SK-N-SH (cell line): ENCODE data around the gene CEP57L1.

Experiments
- EZH2phosphoT487 ChIP-seq: fragments of 200-600 bp; sonication (generic); IDR thresholded peaks from 2 replicates; pipeline ENCODE4 v1.6.1; 2017; ENCODE audit warnings: low read depth, mixed run types, mild to moderate bottlenecking, antibody characterized with exemption, moderate library complexity, borderline replicate concordance
- FOXJ3 ChIP-seq: sonication (generic); formaldehyde crosslinking; IDR thresholded peaks from 2 replicates; pipeline ENCODE4 v1.5.1; 2020; ENCODE audit warnings: mild to moderate bottlenecking, missing genetic modification reagents
- POLR2AphosphoS5 ChIP-seq: IDR thresholded peaks from 2 replicates; pipeline ENCODE4 v1.6.1; 2012; ENCODE audit warnings: low read depth, low read length
- RAD21 ChIP-seq: IDR thresholded peaks from 2 replicates; pipeline ENCODE4 v1.6.1; 2012; ENCODE audit warnings: mild to moderate bottlenecking, low read length
- SIN3A ChIP-seq: IDR thresholded peaks from 2 replicates; pipeline ENCODE4 v1.6.1; 2012; ENCODE audit warnings: low read depth, mild to moderate bottlenecking, low read length, moderate library complexity, borderline replicate concordance
- YY1 ChIP-seq: IDR thresholded peaks from 2 replicates; pipeline ENCODE4 v1.4.0; 2012; ENCODE audit warnings: low read depth, mild to moderate bottlenecking
- TF ChIP-seq, protein P1 (sequence below): fragments of 200-600 bp; sonication (generic); IDR thresholded peaks from 2 replicates; pipeline ENCODE4 v1.6.1; 2017; ENCODE audit warnings: antibody characterized with exemption, mild to moderate bottlenecking, moderate library complexity
- TF ChIP-seq, protein P2 (sequence below): IDR thresholded peaks from 2 replicates; pipeline ENCODE4 v1.4.0; 2012; ENCODE audit warnings: low read depth
- TF ChIP-seq, protein P3 (sequence below): IDR thresholded peaks from 2 replicates; pipeline ENCODE4 v1.4.0; 2012; ENCODE audit warnings: low read depth, borderline replicate concordance

DNA sequence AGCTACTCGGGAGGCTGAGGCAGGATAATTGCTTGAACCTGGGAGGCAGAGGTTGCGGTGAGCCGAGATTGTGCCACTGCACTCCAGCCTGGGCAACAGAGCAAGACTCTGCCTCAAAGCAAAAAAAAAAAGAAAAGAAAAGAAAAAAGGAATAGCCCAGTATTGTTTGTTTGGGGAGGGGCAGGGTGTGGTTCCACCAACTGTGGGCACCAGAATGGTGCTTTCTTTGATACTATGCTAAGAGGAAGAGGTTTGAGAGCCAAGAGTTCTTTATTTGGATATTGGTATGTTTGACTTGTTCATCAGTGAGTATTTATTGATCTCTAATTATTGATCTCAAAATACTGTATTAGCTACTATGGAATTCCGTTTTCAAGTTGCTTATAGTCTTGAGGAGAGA, 72.3 kb downstream of the CEP57L1 start:
- TF ChIP-seq YY1 (no peak), FOXJ3 (CRISPR knock-in tag) (no peak), SIN3A (no peak), RAD21 (no peak), POLR2AphosphoS5 (no peak), EZH2phosphoT487 (no peak)
- TF ChIP-seq, protein P1, sequence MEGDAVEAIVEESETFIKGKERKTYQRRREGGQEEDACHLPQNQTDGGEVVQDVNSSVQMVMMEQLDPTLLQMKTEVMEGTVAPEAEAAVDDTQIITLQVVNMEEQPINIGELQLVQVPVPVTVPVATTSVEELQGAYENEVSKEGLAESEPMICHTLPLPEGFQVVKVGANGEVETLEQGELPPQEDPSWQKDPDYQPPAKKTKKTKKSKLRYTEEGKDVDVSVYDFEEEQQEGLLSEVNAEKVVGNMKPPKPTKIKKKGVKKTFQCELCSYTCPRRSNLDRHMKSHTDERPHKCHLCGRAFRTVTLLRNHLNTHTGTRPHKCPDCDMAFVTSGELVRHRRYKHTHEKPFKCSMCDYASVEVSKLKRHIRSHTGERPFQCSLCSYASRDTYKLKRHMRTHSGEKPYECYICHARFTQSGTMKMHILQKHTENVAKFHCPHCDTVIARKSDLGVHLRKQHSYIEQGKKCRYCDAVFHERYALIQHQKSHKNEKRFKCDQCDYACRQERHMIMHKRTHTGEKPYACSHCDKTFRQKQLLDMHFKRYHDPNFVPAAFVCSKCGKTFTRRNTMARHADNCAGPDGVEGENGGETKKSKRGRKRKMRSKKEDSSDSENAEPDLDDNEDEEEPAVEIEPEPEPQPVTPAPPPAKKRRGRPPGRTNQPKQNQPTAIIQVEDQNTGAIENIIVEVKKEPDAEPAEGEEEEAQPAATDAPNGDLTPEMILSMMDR = no peak
- TF ChIP-seq, protein P2, sequence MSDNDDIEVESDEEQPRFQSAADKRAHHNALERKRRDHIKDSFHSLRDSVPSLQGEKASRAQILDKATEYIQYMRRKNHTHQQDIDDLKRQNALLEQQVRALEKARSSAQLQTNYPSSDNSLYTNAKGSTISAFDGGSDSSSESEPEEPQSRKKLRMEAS = no peak
- TF ChIP-seq, protein P3, sequence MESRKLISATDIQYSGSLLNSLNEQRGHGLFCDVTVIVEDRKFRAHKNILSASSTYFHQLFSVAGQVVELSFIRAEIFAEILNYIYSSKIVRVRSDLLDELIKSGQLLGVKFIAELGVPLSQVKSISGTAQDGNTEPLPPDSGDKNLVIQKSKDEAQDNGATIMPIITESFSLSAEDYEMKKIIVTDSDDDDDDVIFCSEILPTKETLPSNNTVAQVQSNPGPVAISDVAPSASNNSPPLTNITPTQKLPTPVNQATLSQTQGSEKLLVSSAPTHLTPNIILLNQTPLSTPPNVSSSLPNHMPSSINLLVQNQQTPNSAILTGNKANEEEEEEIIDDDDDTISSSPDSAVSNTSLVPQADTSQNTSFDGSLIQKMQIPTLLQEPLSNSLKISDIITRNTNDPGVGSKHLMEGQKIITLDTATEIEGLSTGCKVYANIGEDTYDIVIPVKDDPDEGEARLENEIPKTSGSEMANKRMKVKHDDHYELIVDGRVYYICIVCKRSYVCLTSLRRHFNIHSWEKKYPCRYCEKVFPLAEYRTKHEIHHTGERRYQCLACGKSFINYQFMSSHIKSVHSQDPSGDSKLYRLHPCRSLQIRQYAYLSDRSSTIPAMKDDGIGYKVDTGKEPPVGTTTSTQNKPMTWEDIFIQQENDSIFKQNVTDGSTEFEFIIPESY = no peak
